GM20000 (cell line): ENCODE data around the gene WDR87.
"Not testable (repeated sequence)": the region's sequence is repeated elsewhere in the genome, so short reads cannot be mapped to it uniquely, and the experiment has no call there.

Experiments
- DNase-seq: peaks from one replicate; pipeline ENCODE4 v3.0.0; 2012; ENCODE audit warnings: low spot score
- TF ChIP-seq, protein P1 (sequence below): IDR thresholded peaks from 2 replicates; pipeline ENCODE4 v1.5.1; 2012; ENCODE audit warnings: mild to moderate bottlenecking, control low read depth; ENCODE audit errors: extremely low read depth, missing control alignments

Gene WDR87

DNA sequence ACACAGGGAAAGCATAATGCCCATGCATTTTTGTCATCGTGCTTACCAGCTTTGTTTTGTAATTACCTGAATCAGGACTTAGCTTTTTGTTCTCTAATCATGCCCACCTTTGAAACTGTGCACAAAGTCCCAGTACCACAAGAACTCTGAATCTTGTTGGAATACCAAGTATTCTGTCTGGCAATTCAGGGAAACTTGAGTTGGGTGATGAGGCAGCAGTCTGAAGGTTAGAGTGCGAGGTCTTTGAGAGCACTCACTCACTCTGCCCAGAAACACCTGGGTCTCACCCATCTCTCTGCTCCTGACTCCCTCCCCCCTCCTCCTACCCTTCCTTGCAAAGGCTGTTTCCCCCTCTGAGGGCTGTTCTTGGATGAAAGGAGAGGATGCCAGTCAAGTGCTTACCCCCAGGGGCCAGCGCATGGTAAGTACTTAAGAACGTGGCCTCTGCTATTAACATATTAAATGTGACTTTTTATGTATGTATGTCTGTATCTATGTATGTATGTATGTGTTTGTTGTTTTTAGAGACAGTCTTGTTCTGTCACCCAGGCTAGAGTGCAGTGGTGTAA is 23.0 kb upstream of the WDR87 start:
- TF ChIP-seq, protein P1, sequence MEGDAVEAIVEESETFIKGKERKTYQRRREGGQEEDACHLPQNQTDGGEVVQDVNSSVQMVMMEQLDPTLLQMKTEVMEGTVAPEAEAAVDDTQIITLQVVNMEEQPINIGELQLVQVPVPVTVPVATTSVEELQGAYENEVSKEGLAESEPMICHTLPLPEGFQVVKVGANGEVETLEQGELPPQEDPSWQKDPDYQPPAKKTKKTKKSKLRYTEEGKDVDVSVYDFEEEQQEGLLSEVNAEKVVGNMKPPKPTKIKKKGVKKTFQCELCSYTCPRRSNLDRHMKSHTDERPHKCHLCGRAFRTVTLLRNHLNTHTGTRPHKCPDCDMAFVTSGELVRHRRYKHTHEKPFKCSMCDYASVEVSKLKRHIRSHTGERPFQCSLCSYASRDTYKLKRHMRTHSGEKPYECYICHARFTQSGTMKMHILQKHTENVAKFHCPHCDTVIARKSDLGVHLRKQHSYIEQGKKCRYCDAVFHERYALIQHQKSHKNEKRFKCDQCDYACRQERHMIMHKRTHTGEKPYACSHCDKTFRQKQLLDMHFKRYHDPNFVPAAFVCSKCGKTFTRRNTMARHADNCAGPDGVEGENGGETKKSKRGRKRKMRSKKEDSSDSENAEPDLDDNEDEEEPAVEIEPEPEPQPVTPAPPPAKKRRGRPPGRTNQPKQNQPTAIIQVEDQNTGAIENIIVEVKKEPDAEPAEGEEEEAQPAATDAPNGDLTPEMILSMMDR = no peak
- no peak for DNase-seq

- TF ChIP-seq, protein P1 = no peak
- DNase-seq = peak; percentile 57
Observed at GRCh38 chr19:37928527-37929286, 22.3 kb upstream of the WDR87 start.

DNA sequence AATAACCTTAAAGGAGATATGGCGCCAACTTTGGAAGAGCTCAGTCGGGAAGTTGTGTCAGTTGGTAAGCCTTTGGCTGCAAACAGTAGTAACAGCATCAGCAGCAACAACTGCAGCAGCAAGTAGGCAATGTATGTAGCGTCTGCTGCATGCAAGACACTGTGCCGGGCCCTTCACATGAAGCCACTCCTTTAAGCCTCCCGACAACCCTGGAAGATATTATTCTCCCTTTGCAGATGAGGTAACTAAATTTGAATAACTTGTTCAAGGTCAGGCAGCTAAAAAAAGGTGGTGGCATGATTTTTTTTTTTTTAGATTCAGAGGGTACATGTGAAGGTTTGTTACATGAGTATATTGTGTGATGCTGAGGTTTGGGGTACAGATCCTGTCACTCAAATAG is 20.3 kb upstream of the WDR87 start:
- TF ChIP-seq, protein P1 = no peak
- no peak for DNase-seq

DNA sequence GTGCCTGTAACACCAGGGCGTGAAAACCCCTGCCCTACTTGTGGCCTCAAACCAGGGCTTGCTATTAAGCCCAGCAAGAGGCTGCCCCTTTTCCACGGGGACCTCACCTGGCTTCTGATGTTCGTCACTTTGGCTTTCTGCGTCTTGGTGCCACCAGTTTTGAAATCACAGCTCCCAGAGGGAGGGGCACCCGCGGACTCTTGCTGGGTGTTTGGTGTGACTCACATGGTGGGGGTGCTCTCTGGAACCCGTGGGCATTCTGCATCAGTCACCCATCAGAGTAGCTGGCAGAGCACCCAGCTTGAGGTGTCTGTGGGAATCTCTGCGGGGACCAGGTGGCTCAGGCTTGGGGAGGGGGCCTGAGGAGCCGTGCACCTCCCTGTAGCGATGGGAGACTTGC is 19.9 kb upstream of the WDR87 start:
- TF ChIP-seq, protein P1 = no peak
- DNase-seq = no peak

DNA sequence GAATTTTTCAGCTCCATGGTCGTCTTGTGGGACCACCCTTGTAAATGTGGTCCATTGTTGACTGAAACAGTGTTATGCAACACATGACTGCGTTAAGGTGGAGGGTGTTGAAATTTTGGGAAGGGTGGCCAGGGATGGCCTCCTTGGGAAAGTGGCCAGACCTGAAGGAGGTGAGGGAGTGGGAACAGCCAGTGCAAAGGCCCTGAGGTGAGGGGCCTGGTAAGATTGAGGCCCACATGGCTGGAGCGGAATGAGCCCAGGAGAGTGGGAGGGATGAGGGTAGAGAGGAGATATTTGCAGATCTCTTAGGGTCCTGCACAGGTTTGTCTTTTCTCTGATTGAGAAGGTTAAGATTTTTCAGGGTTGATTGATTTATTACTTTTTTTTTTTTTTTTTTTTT is 18.8 kb upstream of the WDR87 start:
- TF ChIP-seq, protein P1 = no peak

GRCh38 chr19:37924573-37924972 is 18.2 kb upstream of the WDR87 start:
- not testable (repeated sequence) for DNase-seq

More for the DNA sequence above, 18.8 kb upstream of the WDR87 start:
- DNase-seq = no peak

- TF ChIP-seq, protein P1 = no peak
- no peak for DNase-seq
Observed at GRCh38 chr19:37920591-37921450, 14.4 kb upstream of the WDR87 start.
